Measurements from ENCODE around the gene USP53.

- no peak for TF ChIP-seq CTCF (IDR thresholded peaks at IDR 0.05; ENCODE audit: insufficient read depth, low read depth, low read length)
- TF ChIP-seq EZH2 (IDR thresholded peaks at IDR 0.05; ENCODE audit: insufficient read depth, low read length): no peak
Observed at GRCh38 chr4:119191505-119191904, 21.0 kb upstream of the USP53 start.
